ENCODE measurements around the gene STAG1.
A peak's percentile ranks its signal among the peaks of the same experiment; 100 is the strongest.
"Not testable (repeated sequence)": the region's sequence is repeated elsewhere in the genome, so short reads cannot be mapped to it uniquely, and the experiment has no call there.

Gene STAG1

DNA sequence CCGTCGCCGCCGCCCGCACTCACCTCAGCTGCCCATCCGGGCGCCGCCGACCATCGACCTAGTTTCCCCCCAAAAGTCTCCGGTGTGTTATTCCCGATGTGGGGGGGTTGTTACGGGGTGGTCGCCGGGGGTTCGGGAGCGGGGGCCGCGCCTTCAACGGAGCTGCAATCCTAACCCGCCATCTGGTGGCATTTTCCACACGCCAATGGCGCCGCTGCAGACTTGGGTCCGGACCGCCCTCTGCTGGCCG is at the start of gene STAG1:
Gene STAG1, minus strand, starts transcription at position 207 of the 250 bp plus-strand sequence. CDS start 121,480 bp downstream, outside the sequence.
- H3K9me3 ChIP-seq (ENCODE audit: insufficient read depth, low read depth, low read length): no peaks in the 10 kb centered on the region

DNA sequence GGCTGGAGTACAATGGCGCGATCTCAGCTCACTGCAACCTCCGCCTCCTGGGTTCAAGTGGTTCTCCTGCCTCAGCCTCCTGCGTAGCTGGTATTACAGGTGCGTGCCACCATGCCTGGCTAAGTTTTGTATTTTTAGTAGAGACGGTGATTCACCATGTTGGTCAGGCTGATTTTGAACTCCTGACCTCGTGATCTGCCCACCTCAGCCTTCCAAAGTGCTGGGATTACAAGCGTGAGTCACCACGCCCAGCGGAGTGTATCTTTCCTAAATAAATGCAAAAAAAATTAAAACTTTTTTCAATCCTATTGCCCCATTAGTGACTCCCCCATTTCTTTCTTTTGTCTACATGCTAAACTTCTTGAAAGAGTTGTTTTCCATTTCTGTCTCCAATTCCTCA is 49.0 kb upstream of the STAG1 start:
- not testable (repeated sequence) for H3K27me3 ChIP-seq (ENCODE audit: insufficient read depth, low read length); H3K9ac ChIP-seq (ENCODE audit: low read depth, low read length); H3K27ac ChIP-seq (ENCODE audit: low read length); H3K9me3 ChIP-seq (ENCODE audit: insufficient read depth, low read depth, low read length); H3K36me3 ChIP-seq (ENCODE audit: insufficient read depth, low read depth, low read length); H3K4me1 ChIP-seq (ENCODE audit: insufficient read depth, low read length); H3K4me3 ChIP-seq (ENCODE audit: low read length)

More for the DNA sequence above, at the start of gene STAG1:
- peak within 1 kb of the TSS; percentile 91 for H3K4me3 ChIP-seq (ENCODE audit: low read length)
- no peaks in the 10 kb centered on the region for H3K27me3 ChIP-seq (ENCODE audit: insufficient read depth, low read length)
- H3K36me3 ChIP-seq (ENCODE audit: insufficient read depth, low read depth, low read length): no peaks in the 10 kb centered on the region
- H3K9ac ChIP-seq (ENCODE audit: low read depth, low read length): peak within 1 kb of the TSS; percentile 92
- peak within 1 kb of the TSS; percentile 86 for H3K27ac ChIP-seq (ENCODE audit: low read length)
- peaks cover 22% of the 10 kb centered on the region for H3K4me1 ChIP-seq (ENCODE audit: insufficient read depth, low read length)

DNA sequence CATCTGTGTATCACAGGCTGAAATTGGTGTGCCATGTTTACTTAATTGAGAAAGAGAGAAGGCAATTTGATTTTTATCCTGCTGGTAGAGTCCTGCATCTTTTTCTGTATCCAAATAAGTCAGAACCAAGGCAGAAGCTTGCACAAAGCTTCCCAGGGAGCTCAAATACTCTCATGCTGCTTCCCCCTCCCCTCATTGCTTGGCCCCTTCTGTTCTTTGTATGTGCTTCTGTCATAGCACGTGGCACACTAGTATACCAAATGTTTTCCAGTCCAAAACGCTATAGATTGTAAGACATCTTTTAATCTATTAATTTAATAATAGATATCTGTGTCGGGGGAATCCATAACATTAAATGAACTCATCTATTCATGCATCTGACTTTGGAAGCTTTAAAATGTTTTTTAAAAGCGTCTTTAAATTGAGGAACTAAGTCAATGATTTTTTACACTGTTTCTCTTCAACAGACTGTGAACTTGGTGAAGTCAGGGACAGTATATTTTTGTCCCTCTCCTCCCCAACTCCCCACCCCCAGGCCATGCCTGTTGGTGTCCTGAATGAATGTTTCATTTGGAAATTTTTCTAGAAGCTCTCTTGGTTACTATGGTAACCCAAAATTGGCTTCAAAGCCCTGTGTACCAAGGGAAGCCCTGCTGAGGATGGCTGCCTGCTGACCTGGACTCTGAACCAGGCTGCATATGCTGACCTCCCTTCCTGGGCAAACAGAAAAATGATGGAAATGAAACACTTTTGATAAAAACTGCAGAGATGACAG is 40.6 kb upstream of the STAG1 start:
- no peaks in the 10 kb centered on the region for H3K4me1 ChIP-seq (ENCODE audit: insufficient read depth, low read length)
- no peak overlapping the region for H3K27ac ChIP-seq (ENCODE audit: low read length)

DNA sequence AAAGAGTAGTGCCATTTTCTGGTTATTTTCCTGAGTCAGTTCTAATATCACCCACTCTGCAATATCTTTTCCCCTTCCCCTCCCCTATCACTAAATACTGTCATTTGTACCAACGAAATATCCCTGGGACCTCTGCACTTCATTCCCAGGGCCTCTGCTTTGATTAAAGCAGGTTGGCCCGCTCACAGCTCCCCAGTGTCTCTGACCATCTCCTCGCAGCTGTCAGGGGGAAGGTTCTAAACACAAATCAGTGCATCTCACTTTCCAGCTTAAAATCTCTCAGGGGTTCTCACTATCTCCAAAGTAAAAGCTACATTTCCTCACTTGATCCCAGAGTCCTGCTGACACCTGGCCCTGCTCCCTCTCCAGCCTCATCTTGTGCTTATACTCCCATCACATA is 38.6 kb upstream of the STAG1 start:
- no peak overlapping the region for H3K4me3 ChIP-seq (ENCODE audit: low read length)
- H3K9ac ChIP-seq (ENCODE audit: low read depth, low read length): no peak overlapping the region
- no peaks in the 10 kb centered on the region for H3K9me3 ChIP-seq (ENCODE audit: insufficient read depth, low read depth, low read length)
- H3K27me3 ChIP-seq (ENCODE audit: insufficient read depth, low read length): no peaks in the 10 kb centered on the region
- H3K36me3 ChIP-seq (ENCODE audit: insufficient read depth, low read depth, low read length): no peaks in the 10 kb centered on the region
- H3K27ac ChIP-seq (ENCODE audit: low read length): no peak overlapping the region
- peaks cover 14% of the 10 kb centered on the region for H3K4me1 ChIP-seq (ENCODE audit: insufficient read depth, low read length)

More for the DNA sequence above, 40.6 kb upstream of the STAG1 start:
- Histone ChIP-seq H3K9me3 (ENCODE audit: insufficient read depth, low read depth, low read length) (no peaks in the 10 kb centered on the region), H3K36me3 (ENCODE audit: insufficient read depth, low read depth, low read length) (no peaks in the 10 kb centered on the region), H3K9ac (ENCODE audit: low read depth, low read length) (no peak overlapping the region), H3K4me3 (ENCODE audit: low read length) (no peak overlapping the region), H3K27me3 (ENCODE audit: insufficient read depth, low read length) (no peaks in the 10 kb centered on the region)

DNA sequence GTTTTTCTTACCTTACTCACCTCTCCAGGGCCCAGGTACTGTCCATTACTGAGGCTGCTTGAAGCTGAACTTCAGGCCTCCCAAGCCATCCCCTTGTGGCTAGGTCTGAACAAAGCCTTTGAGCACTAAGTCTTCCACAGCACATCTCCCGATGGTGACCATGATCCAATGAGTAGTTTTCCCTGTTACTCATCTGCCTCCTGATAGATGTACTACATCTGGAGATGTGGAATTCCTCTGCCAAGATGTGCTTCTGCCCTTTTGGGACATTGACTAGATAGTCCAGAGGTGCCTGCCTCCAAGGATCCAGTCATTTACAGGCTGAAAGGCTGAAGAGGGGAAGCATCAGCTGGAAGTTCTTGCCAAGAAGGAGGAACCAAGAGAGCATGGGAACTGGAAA is 37.8 kb upstream of the STAG1 start:
- no peak overlapping the region for H3K4me3 ChIP-seq (ENCODE audit: low read length)
- H3K36me3 ChIP-seq (ENCODE audit: insufficient read depth, low read depth, low read length): no peaks in the 10 kb centered on the region
- H3K27ac ChIP-seq (ENCODE audit: low read length): no peak overlapping the region

DNA sequence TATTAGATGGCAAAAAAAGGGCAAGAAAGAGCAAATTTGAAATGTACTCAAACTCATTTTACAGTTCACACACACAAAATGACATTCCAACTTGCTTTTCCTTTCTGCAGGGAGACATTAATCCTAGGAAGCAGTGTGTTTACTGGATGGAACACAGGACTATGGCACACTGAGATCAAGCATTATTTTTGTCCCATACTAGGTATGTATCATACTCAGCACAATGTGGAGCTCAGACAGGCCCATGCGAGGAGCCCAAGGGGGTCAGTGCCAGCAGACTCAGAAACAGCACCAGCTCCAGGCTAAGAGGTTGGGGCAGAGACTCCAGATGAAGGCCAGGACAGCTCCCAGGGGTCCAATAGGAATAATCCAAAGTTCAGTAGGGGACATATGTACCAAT is 36.0 kb upstream of the STAG1 start:
- H3K27me3 ChIP-seq (ENCODE audit: insufficient read depth, low read length): no peaks in the 10 kb centered on the region
- no peaks in the 10 kb centered on the region for H3K36me3 ChIP-seq (ENCODE audit: insufficient read depth, low read depth, low read length)
- peaks cover 14% of the 10 kb centered on the region for H3K4me1 ChIP-seq (ENCODE audit: insufficient read depth, low read length)
- H3K4me3 ChIP-seq (ENCODE audit: low read length): no peak overlapping the region
- no peak overlapping the region for H3K27ac ChIP-seq (ENCODE audit: low read length)
- no peak overlapping the region for H3K9ac ChIP-seq (ENCODE audit: low read depth, low read length)
- H3K9me3 ChIP-seq (ENCODE audit: insufficient read depth, low read depth, low read length): no peaks in the 10 kb centered on the region

More for the DNA sequence above, 37.8 kb upstream of the STAG1 start:
- Histone ChIP-seq H3K4me1 (ENCODE audit: insufficient read depth, low read length) (peaks cover 14% of the 10 kb centered on the region), H3K9me3 (ENCODE audit: insufficient read depth, low read depth, low read length) (no peaks in the 10 kb centered on the region), H3K9ac (ENCODE audit: low read depth, low read length) (no peak overlapping the region), H3K27me3 (ENCODE audit: insufficient read depth, low read length) (no peaks in the 10 kb centered on the region)

DNA sequence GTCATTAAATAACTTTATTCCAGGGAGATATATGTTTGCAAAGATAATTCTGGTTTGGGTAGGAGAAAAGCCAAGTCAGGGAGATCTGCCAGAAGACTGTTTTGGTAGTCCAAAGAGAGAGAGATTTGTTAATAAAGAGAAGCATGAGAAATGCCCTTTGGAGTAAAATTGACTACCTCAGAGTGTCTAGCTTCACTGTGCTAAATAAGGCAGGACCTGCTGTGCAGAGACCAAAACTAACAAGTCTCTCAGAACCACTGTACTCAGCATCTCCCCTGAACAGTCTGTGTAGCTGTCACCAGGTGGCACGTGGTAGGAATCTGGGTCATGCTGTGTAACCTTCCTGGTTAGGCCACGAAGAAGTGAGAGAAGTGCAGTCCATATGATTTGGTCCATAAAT is 35.2 kb upstream of the STAG1 start:
- Histone ChIP-seq H3K36me3 (ENCODE audit: insufficient read depth, low read depth, low read length) (no peaks in the 10 kb centered on the region), H3K9me3 (ENCODE audit: insufficient read depth, low read depth, low read length) (no peaks in the 10 kb centered on the region), H3K9ac (ENCODE audit: low read depth, low read length) (no peak overlapping the region), H3K27ac (ENCODE audit: low read length) (no peak overlapping the region), H3K27me3 (ENCODE audit: insufficient read depth, low read length) (no peaks in the 10 kb centered on the region), H3K4me1 (ENCODE audit: insufficient read depth, low read length) (peaks cover 14% of the 10 kb centered on the region), H3K4me3 (ENCODE audit: low read length) (no peak overlapping the region)

DNA sequence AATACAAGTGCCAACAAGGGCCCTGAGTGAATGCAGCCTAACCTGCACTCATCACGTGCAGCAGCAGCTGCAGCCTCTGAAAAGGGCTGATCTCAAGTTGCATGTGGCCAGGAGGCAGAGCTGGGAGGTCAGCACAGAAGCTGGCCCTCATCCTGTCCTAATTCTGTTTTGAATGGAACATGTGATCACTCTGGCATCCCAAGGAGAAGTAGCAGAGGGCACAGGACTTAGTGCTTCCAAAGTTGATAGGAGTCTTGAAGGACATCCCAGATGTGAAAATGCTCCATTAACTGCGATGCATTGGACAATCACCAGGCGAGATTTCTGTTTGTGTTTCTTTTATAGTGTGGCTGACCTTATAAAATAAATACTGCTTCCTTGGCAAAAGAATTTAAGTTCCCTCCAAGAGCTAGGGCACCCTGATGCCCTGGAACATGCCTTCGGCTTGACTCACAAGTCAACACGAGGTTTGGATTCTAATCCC is 31.6 kb upstream of the STAG1 start:
- no peak overlapping the region for H3K4me3 ChIP-seq (ENCODE audit: low read length)
- no peak overlapping the region for H3K9ac ChIP-seq (ENCODE audit: low read depth, low read length)
- no peak overlapping the region for H3K27ac ChIP-seq (ENCODE audit: low read length)
- no peaks in the 10 kb centered on the region for H3K27me3 ChIP-seq (ENCODE audit: insufficient read depth, low read length)
- peaks cover 14% of the 10 kb centered on the region for H3K4me1 ChIP-seq (ENCODE audit: insufficient read depth, low read length)
- no peaks in the 10 kb centered on the region for H3K9me3 ChIP-seq (ENCODE audit: insufficient read depth, low read depth, low read length)
- no peaks in the 10 kb centered on the region for H3K36me3 ChIP-seq (ENCODE audit: insufficient read depth, low read depth, low read length)

DNA sequence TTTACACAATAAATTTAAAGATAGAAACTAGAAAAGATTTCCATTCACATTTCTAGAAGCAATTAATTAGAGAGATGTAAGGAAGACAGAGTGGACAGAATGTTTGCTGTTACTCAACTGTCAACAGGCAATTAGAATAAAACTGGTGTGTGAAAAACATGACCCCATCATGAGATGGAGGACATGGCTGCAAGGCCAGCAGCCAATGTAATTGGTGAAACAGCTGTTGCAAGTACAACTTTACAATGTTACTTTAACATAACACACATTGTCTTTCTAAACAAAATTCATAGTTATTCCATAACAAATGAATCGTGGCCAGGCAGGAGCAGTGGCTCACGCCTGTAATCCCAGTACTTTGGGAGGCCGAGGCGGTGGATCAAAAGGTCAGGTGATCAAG is 28.6 kb upstream of the STAG1 start:
- Histone ChIP-seq H3K4me3 (ENCODE audit: low read length) (no peak overlapping the region), H3K9me3 (ENCODE audit: insufficient read depth, low read depth, low read length) (no peaks in the 10 kb centered on the region), H3K27ac (ENCODE audit: low read length) (no peak overlapping the region), H3K27me3 (ENCODE audit: insufficient read depth, low read length) (no peaks in the 10 kb centered on the region), H3K4me1 (ENCODE audit: insufficient read depth, low read length) (no peaks in the 10 kb centered on the region), H3K9ac (ENCODE audit: low read depth, low read length) (no peak overlapping the region), H3K36me3 (ENCODE audit: insufficient read depth, low read depth, low read length) (no peaks in the 10 kb centered on the region)

DNA sequence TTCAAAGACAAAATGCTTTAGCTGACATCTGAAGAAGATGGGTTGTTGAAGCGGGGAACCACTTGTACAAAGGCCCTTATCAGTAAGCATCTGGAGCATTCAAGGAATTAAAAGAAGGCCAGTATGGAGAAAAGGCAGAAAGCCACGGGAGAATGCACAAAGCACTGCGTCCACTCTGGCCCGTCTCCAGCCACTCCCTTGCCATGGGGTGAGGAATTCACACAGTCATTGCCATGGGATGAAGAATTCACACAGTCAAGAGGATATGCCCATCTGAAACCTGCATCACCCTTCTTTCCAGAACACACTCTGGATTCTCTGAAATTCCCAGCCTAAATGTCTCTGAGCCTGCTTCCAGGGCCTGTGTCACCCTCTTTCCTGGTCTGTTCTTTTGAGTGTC is 26.7 kb upstream of the STAG1 start:
- Histone ChIP-seq H3K9me3 (ENCODE audit: insufficient read depth, low read depth, low read length) (no peaks in the 10 kb centered on the region), H3K36me3 (ENCODE audit: insufficient read depth, low read depth, low read length) (no peaks in the 10 kb centered on the region), H3K27me3 (ENCODE audit: insufficient read depth, low read length) (no peaks in the 10 kb centered on the region), H3K4me3 (ENCODE audit: low read length) (no peak overlapping the region), H3K4me1 (ENCODE audit: insufficient read depth, low read length) (no peaks in the 10 kb centered on the region), H3K27ac (ENCODE audit: low read length) (no peak overlapping the region), H3K9ac (ENCODE audit: low read depth, low read length) (no peak overlapping the region)

DNA sequence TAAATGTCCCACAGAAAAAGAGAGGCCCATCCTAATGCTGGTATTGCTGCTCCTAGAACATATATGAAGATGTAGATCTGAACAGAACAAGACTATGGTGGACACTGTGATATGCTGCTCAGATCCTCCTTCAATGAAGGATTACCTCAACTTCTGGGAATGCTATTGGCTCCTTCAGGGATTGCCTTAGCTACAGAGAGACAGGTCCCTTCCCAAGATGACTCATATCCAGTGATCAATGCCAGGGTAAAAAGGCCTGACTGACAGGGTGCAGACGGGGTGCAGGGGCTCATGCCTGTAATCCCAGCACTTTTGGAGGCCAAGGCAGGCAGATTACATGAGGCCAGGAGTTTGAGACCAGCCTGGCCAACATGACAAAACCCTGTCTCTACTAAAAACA is 20.5 kb upstream of the STAG1 start:
- Histone ChIP-seq H3K27ac (ENCODE audit: low read length) (no peak overlapping the region), H3K27me3 (ENCODE audit: insufficient read depth, low read length) (no peaks in the 10 kb centered on the region), H3K4me3 (ENCODE audit: low read length) (no peak overlapping the region), H3K4me1 (ENCODE audit: insufficient read depth, low read length) (no peaks in the 10 kb centered on the region), H3K36me3 (ENCODE audit: insufficient read depth, low read depth, low read length) (no peaks in the 10 kb centered on the region), H3K9ac (ENCODE audit: low read depth, low read length) (no peak overlapping the region), H3K9me3 (ENCODE audit: insufficient read depth, low read depth, low read length) (no peaks in the 10 kb centered on the region)

DNA sequence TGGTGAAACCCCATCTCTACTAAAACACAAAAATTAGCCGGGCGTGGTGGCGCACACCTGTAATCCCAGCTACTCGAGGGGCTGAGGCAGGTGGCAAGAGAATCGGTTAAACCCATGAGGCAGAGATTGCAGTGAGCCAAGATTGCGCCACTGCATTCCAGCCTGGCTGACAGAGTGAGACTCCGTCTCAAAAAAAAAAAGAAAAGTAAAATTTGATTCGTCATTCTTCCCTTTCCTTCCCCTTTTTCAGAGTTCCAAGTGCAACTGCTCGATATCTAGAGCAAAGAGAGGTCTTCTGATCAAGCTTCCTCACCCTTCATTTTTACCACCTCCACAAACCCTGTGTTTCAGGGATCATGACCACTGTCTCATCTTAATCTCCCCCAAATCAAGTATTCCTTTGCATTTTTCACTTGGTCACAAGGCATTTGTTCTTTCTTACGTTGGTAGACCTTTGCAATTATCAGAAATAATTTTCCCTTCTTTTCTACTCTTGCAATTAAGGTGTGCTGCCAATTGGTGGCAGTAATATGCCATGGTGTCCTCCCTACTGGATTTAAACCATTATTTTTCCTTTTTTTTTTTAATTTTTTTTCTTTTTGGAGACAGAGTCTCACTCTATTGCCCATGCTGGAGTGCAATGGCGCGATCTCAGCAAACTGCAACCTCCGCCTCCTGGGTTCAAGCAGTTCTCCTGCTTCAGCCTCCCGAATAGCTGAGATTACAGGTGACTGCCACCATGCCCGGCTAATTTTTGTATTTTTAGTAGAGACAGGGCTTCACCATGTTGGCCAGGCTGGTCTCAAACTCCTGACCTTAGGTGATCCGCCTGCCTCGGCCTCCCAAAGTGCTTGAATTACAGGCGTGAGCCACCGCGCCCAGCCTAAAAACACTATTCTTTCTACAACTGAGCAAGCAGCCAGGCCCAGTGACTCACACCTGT is 6.3 kb upstream of the STAG1 start:
- H3K27ac ChIP-seq (ENCODE audit: low read length); H3K27me3 ChIP-seq (ENCODE audit: insufficient read depth, low read length); H3K9ac ChIP-seq (ENCODE audit: low read depth, low read length); H3K36me3 ChIP-seq (ENCODE audit: insufficient read depth, low read depth, low read length); H3K4me3 ChIP-seq (ENCODE audit: low read length); H3K4me1 ChIP-seq (ENCODE audit: insufficient read depth, low read length): not testable (repeated sequence)
- peaks cover 15% of the 10 kb centered on the region; the same call in 1 of the 2 replicates for H3K9me3 ChIP-seq (ENCODE audit: insufficient read depth, low read depth, low read length)

All from iPS-20b (cell line).